HEK293 (cell line): ENCODE results near the gene GNG7.

Source experiments
- CTCF ChIA-PET: fragments of 350-600 bp; formaldehyde crosslinking; extraction: SDS; loops from one replicate; lab custom pipeline; 2021; ENCODE audit warnings: antibody characterized with exemption; lab: Yijun Ruan, JAX
- POLR2A ChIA-PET: fragments of 300-600 bp; formaldehyde crosslinking; extraction: SDS; loops from one replicate; lab custom pipeline; 2020; ENCODE audit warnings: antibody characterized with exemption, inconsistent platforms; lab: Yijun Ruan, JAX
- H3K27ac ChIP-seq: fragments of 200-500 bp; sonication (Bioruptor generic); 2 replicates; pipeline ENCODE4 v1.5.1; 2014; ENCODE audit warnings: low read depth, low read length, control low read depth, inconsistent platforms; ENCODE audit errors: extremely low read depth
- H3K36me3 ChIP-seq, 2 experiments: fragments of 200-500 bp in 1 of 2; sonication (Bioruptor generic) in 1 of 2; 1 replicate in 1 of 2; 2 replicates in 1 of 2; pipeline ENCODE4 v1.5.1; 2014 to 2017; ENCODE audit warnings: inconsistent platforms in 2 of 2, low read length in 2 of 2; ENCODE audit not compliant: control insufficient read depth in 2 of 2, insufficient read depth in 1 of 2
- H3K4me1 ChIP-seq: fragments of 200-500 bp; sonication (Bioruptor generic); 2 replicates; pipeline ENCODE4 v1.5.1; 2014; ENCODE audit warnings: mild to moderate bottlenecking, low read length, inconsistent platforms; ENCODE audit not compliant: control insufficient read depth, insufficient read depth
- H3K4me3 ChIP-seq: 2 replicates; pipeline ENCODE4 v1.5.1; 2011; ENCODE audit warnings: low read depth, mild to moderate bottlenecking, control low read depth, low read length, moderate library complexity
- H3K9me3 ChIP-seq: fragments of 200-500 bp; sonication (Bioruptor generic); 2 replicates; pipeline ENCODE4 v1.5.1; 2014; ENCODE audit warnings: low read depth, low read length, inconsistent platforms; ENCODE audit not compliant: control insufficient read depth, insufficient read depth
- AEBP2 ChIP-seq: fragments of 450-650 bp; formaldehyde crosslinking; IDR thresholded peaks from 2 replicates; pipeline ENCODE4 v1.5.1; 2016; ENCODE audit warnings: missing biosample characterization, missing genetic modification characterization, borderline replicate concordance
- BCL11B ChIP-seq: fragments of 450-650 bp; formaldehyde crosslinking; IDR thresholded peaks from 2 replicates; pipeline ENCODE4 v1.5.1; 2016; ENCODE audit warnings: low read depth, missing biosample characterization, missing genetic modification characterization
- GFI1B ChIP-seq: fragments of 450-650 bp; formaldehyde crosslinking; IDR thresholded peaks from 2 replicates; pipeline ENCODE4 v1.5.1; 2016; ENCODE audit warnings: missing biosample characterization, missing genetic modification characterization
- HOXA7 ChIP-seq: sonication (generic); formaldehyde crosslinking; IDR thresholded peaks from 2 replicates; pipeline ENCODE4 v1.8.1; 2022; ENCODE audit warnings: missing genetic modification reagents, borderline replicate concordance
- INSM2 ChIP-seq: fragments of 450-650 bp; formaldehyde crosslinking; IDR thresholded peaks from 2 replicates; pipeline ENCODE4 v1.5.1; 2016; ENCODE audit warnings: missing biosample characterization, missing genetic modification characterization
- MEIS1 ChIP-seq: sonication (generic); formaldehyde crosslinking; IDR thresholded peaks from 2 replicates; pipeline ENCODE4 v1.8.1; 2022; ENCODE audit warnings: missing genetic modification reagents, mild to moderate bottlenecking, borderline replicate concordance
- OSR2 ChIP-seq: fragments of 450-650 bp; formaldehyde crosslinking; IDR thresholded peaks from 2 replicates; pipeline ENCODE4 v1.5.1; 2016; ENCODE audit warnings: missing biosample characterization, missing genetic modification characterization
- PATZ1 ChIP-seq: fragments of 450-650 bp; formaldehyde crosslinking; IDR thresholded peaks from 2 replicates; pipeline ENCODE4 v1.5.1; 2016; ENCODE audit warnings: missing biosample characterization, missing genetic modification characterization
- REPIN1 ChIP-seq: fragments of 450-650 bp; formaldehyde crosslinking; IDR thresholded peaks from 2 replicates; pipeline ENCODE4 v1.5.1; 2017; ENCODE audit warnings: missing biosample characterization, missing genetic modification characterization, low read depth
- ZBTB17 ChIP-seq: fragments of 450-650 bp; formaldehyde crosslinking; IDR thresholded peaks from 2 replicates; pipeline ENCODE4 v1.5.1; 2016; ENCODE audit warnings: missing biosample characterization, missing genetic modification characterization
- ZFHX2 ChIP-seq: fragments of 450-650 bp; formaldehyde crosslinking; conservative IDR thresholded peaks from 2 replicates; pipeline ENCODE4 v1.5.1; 2016; ENCODE audit warnings: missing biosample characterization, missing genetic modification characterization
- ZNF146 ChIP-seq: fragments of 450-650 bp; formaldehyde crosslinking; IDR thresholded peaks from 2 replicates; pipeline ENCODE4 v1.5.1; 2016; ENCODE audit warnings: missing biosample characterization, missing genetic modification characterization
- ZNF202 ChIP-seq: fragments of 450-650 bp; formaldehyde crosslinking; IDR thresholded peaks from 2 replicates; pipeline ENCODE4 v1.5.1; 2016; ENCODE audit warnings: missing biosample characterization, missing genetic modification characterization, borderline replicate concordance
- ZNF239 ChIP-seq: fragments of 450-650 bp; formaldehyde crosslinking; IDR thresholded peaks from 2 replicates; pipeline ENCODE4 v1.5.1; 2016; ENCODE audit warnings: missing biosample characterization, missing genetic modification characterization
- ZNF26 ChIP-seq: fragments of 450-650 bp; formaldehyde crosslinking; IDR thresholded peaks from 2 replicates; pipeline ENCODE4 v1.5.1; 2016; ENCODE audit warnings: missing biosample characterization, missing genetic modification characterization
- ZNF335 ChIP-seq: fragments of 450-650 bp; formaldehyde crosslinking; conservative IDR thresholded peaks from 2 replicates; pipeline ENCODE4 v1.5.1; 2016; ENCODE audit warnings: missing biosample characterization, missing genetic modification characterization
- ZNF404 ChIP-seq: fragments of 450-650 bp; formaldehyde crosslinking; IDR thresholded peaks from 2 replicates; pipeline ENCODE4 v1.5.1; 2017; ENCODE audit warnings: missing biosample characterization, missing genetic modification characterization
- ZNF433 ChIP-seq: fragments of 450-650 bp; formaldehyde crosslinking; IDR thresholded peaks from 2 replicates; pipeline ENCODE4 v1.5.1; 2016; ENCODE audit warnings: missing biosample characterization, missing genetic modification characterization, low read depth
- ZNF521 ChIP-seq: fragments of 450-650 bp; formaldehyde crosslinking; IDR thresholded peaks from 2 replicates; pipeline ENCODE4 v1.5.1; 2017; ENCODE audit warnings: missing biosample characterization, mild to moderate bottlenecking, missing genetic modification characterization
- ZNF548 ChIP-seq: fragments of 450-650 bp; formaldehyde crosslinking; IDR thresholded peaks from 2 replicates; pipeline ENCODE4 v1.5.1; 2016; ENCODE audit warnings: missing biosample characterization, missing genetic modification characterization
- ZNF555 ChIP-seq: fragments of 450-650 bp; formaldehyde crosslinking; conservative IDR thresholded peaks from 2 replicates; pipeline ENCODE4 v1.5.1; 2017; ENCODE audit warnings: missing biosample characterization, mild to moderate bottlenecking, missing genetic modification characterization, inconsistent platforms
- ZNF596 ChIP-seq: fragments of 450-650 bp; IDR thresholded peaks from 2 replicates; pipeline ENCODE4 v1.5.0; 2018; ENCODE audit warnings: missing biosample characterization, mild to moderate bottlenecking, missing genetic modification characterization, moderate library complexity
- ZNF610 ChIP-seq: fragments of 450-650 bp; formaldehyde crosslinking; IDR thresholded peaks from 2 replicates; pipeline ENCODE4 v1.5.1; 2016; ENCODE audit warnings: missing biosample characterization, missing genetic modification characterization, borderline replicate concordance
- ZNF645 ChIP-seq: fragments of 450-650 bp; formaldehyde crosslinking; IDR thresholded peaks from 2 replicates; pipeline ENCODE4; 2016; ENCODE audit warnings: missing biosample characterization, missing genetic modification characterization
- ZNF747 ChIP-seq: fragments of 450-650 bp; formaldehyde crosslinking; IDR thresholded peaks from 2 replicates; pipeline ENCODE4 v1.5.1; 2016; ENCODE audit warnings: missing biosample characterization, missing genetic modification characterization
- ZNF791 ChIP-seq: fragments of 450-650 bp; formaldehyde crosslinking; IDR thresholded peaks from 2 replicates; pipeline ENCODE4 v1.5.1; 2016; ENCODE audit warnings: missing biosample characterization, missing genetic modification characterization
- ZNF792 ChIP-seq: fragments of 450-650 bp; formaldehyde crosslinking; IDR thresholded peaks from 2 replicates; pipeline ENCODE4 v1.5.1; 2016; ENCODE audit warnings: missing biosample characterization, missing genetic modification characterization

The GNG7 gene

GRCh38 chr19:2488405-2488941, 214.0 kb downstream of the GNG7 start:
- Histone ChIP-seq H3K4me3 (no peak overlapping the region), H3K9me3 (no peaks in the 10 kb centered on the region), H3K4me1 (no peaks in the 10 kb centered on the region; the same call in 1 of the 2 replicates), H3K36me3 (no peaks in the 10 kb centered on the region)
- no peak for TF ChIP-seq ZNF433 (tag by site-specific recombination)
- no peak for TF ChIP-seq ZNF610 (tag by site-specific recombination)
- no peak for TF ChIP-seq ZBTB17 (tag by site-specific recombination)
- no peak for TF ChIP-seq ZNF521 (tag by site-specific recombination)
- TF ChIP-seq ZFHX2, result 0 out of 2 replicates have a peak, but pooled peaks have one; percentile 31
- no peak for TF ChIP-seq AEBP2 (tag by site-specific recombination)
- TF ChIP-seq ZNF335 (tag by site-specific recombination), result no peak
- no peak for TF ChIP-seq REPIN1 (tag by site-specific recombination)
- no peak for TF ChIP-seq ZNF596
- no peak for TF ChIP-seq GFI1B (tag by site-specific recombination)
- no peak for TF ChIP-seq MEIS1
- TF ChIP-seq ZNF548 (tag by site-specific recombination), result no peak
- TF ChIP-seq ZNF645 (tag by site-specific recombination), result no peak
- TF ChIP-seq ZNF792, result peak; percentile 53; the same call in 1 of the 2 replicates
- TF ChIP-seq INSM2 (tag by site-specific recombination), result no peak
- TF ChIP-seq ZNF555 (tag by site-specific recombination), result no peak
- no peak for TF ChIP-seq ZNF146 (tag by site-specific recombination)
- TF ChIP-seq, all 188 proteins: peak for 2
- CTCF ChIA-PET, result interaction anchor here (0.5 kb wide), 1 partner anchor 10 kb away, joined by 3 read pairs; no protein-coding TSS in a partner anchor
- H3K27ac ChIP-seq, result no peak overlapping the region
- POLR2A ChIA-PET, result interaction anchor here (13.1 kb wide), 1 partner anchor 12 kb away, joined by 168 read pairs; the partner anchor contains the start of gene GADD45B

GRCh38 chr19:2487842-2488241, 214.7 kb downstream of the GNG7 start:
- Histone ChIP-seq H3K4me1 (no peaks in the 10 kb centered on the region; the same call in 1 of the 2 replicates), H3K27ac (no peak overlapping the region), H3K36me3 (no peaks in the 10 kb centered on the region), H3K9me3 (no peaks in the 10 kb centered on the region), H3K4me3 (no peak overlapping the region)
- CTCF ChIA-PET, result no interaction called here
- POLR2A ChIA-PET, result interaction anchor here (13.1 kb wide), 1 partner anchor 11 kb away, joined by 168 read pairs; the partner anchor contains the start of gene GADD45B
- no peak for TF ChIP-seq ZNF747
- no peak for TF ChIP-seq ZNF404 (tag by site-specific recombination)
- TF ChIP-seq ZNF239 (tag by site-specific recombination), result no peak
- TF ChIP-seq HOXA7 (CRISPR knock-in tag), result no peak
- TF ChIP-seq ZNF26 (tag by site-specific recombination), result no peak
- no peak for TF ChIP-seq ZNF335 (tag by site-specific recombination)
- no peak for TF ChIP-seq ZNF791 (tag by site-specific recombination)
- no peak for TF ChIP-seq PATZ1 (tag by site-specific recombination)
- no peak for TF ChIP-seq ZNF202 (tag by site-specific recombination)
- TF ChIP-seq OSR2 (tag by site-specific recombination), result no peak
- TF ChIP-seq BCL11B (tag by site-specific recombination), result no peak
